Stimulated activated CD4-positive, alpha-beta T cell treated with anti-CD3 and anti-CD28 coated beads, Interleukin-12 subunit alpha, Interleukin-12 subunit beta, amount 100 ng/mL, for 24 hours (primary cell): Measurements from ENCODE around the gene RPS27L.
A peak's percentile ranks its signal among the peaks of the same experiment; 100 is the strongest.

Experiments
- DNase-seq, 2 experiments: peaks; one replicate each; pipeline ENCODE4 v3.0.0-alpha.2; 2020; ENCODE audit warnings: low read depth in 2 of 2

The RPS27L gene

DNA sequence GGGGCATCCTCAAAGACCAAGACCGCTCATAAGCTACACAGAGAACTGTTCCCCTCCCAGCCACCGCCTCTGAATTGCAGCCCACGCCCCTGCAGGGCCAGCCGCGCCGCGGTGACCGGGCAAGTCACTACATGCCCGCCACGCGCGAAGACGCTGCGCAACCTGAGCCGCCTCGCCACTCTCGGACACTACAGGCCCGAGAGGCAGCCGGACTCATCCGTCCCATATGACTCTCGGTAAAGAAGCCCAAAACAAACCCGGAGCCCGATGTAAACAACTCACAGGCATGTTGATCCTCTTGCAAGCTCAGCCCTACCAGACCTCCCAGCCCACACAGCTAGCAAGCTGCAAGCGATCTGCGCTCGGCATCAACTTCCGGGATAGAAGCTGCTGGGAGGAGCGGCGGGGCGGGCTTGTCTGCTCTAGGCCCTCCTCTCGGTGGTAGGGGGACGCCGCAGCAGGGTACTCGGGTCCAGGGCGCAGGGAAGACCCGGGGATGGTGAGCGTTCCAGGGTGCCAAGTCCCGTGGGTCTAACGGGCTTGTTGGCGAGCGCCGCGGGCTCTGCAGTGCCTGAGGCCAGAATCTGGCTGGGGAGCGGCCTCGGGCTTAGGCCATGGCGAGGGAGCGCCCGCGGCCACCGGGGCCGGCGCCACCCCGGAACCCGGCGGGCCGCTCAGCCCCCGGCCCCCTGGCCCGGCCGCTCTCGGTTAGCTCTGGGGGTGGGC is at the start of gene RPS27L:
Gene RPS27L, minus strand, starts transcription at position 360 of the 726 bp plus-strand sequence. Its CDS starts 72 bp downstream, at position 288.
- peak; percentile 75 to 85 for DNase-seq

DNA sequence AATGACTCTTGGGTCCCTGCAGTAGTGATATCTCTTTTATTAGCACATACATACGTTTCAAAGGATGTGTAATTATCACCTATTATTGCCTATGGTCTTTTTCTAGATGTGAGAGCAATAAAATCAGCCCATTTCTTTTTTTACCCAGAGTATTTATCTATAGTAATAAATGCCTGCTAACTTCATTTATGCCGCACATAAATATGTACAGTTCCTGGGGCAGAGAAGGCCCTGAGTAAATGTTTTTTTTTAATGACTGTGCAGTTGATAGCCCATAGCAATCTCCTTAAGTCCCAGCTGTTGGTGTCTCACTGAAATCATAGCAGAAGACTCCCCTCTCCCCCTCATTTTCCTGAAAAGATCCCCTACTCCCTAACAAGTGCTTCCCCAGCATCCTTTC is 48.8 kb upstream of the RPS27L start:
- no peak for DNase-seq

DNA sequence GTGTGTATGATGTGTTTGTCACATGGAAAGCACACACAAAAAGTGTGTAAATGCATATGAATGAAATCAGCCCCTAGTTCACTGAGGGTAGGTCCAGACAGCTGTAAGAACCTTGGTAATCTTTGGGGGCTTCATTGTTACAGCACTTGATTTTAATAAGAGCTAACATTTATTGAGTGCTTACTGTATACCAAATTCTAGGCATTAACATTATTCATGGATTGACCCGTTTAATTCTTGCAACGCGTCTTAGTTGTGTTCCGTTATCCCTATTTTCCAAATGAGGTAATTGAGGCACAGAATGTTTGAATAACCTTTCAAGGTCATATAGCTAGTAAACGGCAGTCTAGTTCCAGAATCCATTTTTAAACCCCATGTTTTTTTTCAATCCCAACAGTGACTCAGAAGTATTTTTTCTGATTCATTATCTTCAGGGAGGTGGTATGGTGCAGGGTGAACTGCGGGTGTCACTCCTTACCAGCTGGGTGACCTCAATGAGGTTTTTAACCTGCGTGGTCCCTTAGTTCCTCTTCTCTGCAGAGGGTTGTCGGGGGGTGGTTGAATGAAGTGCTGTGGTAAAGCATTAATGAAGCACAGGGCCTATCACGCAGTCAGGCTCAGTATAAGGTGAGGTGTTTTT is 46.3 kb upstream of the RPS27L start:
- DNase-seq = no peak

DNA sequence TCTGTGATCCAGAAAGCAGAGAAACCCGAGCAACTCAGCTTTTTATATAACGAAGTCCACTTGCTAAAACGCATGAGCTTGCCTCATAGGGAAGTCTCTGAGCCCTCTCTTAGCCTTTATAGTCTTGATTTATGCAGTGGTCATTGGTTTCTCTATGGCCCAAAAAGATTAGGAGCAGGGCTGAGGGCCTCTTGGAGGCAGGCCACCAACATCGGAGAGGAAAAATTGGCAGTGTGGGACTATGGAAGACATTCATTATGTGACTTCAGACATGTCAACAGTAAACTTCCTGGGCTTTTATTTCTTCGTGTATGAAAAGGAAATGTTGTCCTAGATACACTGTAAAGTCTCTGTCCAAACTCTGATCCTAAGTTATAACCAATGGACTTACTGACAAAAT is 45.6 kb upstream of the RPS27L start:
- DNase-seq = no peak

DNA sequence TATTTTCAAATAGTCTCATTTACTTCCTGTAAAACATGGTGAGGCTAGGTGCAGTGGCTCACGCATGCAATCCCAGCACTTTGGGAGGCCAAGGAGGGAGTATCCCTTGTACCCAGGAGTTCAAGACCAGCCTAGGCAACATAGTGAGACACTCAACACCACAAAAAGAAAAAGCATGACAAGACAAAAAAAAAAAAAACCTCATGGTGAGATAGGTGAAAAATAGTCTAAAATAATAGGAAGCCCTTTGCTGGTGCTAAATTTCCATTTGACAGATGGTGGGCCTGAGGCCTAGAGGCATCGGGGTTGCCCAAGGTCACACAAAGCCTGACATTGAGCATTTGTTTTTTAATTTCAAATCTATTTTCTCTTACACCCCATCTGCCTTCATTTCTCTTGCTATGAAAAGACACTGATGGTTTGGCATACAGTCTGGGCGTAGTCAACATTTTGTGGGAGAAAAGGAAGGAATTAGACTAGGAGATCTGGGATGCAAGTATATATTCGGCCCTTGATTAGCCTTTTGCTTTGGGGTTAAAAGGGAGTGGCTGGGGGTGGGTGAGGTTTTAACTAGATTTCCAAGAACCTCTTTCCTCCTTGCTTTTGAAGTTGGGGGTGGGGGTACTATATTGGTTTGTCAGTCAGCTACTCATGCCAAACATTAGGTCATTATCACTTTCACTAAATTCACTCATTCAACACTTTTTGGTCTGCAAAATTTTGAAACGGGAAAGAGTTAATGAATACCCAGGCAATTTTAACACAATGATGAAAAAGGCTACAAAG is 43.4 kb upstream of the RPS27L start:
- DNase-seq = no peak

DNA sequence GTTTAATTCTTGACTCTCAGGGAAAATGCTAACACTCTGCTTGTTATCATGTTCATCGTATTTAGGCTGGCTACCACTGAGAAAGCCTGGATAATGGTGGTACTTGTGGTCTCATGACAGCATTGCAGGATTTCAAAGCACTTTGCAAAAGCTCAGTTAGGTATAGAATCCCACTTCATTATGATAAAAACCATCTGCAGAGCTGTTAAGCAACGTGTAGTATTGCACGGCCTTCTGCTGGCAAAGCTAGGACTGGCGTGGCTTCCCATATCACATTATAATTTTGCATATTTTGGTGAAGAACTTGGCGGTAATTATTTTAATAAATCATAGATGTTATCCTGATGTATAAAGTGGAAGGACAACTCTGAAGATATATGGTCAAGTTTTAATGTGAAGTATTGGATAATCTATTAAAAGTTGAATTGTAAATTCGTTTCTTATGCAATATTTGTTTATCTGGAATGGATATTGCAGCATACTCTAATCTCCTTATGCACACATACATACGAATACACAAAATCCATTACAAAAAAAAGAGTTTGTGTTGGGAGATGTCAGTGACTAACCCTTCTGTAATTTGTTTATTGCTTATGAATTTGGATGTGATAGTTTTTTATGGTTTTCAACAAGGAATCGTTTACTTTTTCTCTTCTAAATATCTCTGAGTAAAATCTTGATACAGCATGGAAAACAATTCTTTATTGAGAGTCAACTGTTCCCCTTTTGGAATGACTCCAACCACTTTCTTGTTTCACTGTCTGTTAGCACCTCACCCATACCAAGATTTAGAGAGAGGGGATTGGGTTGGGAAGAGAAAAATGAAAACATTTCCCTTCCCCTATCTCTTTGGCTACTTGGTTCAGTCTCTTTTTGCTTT is 41.3 kb upstream of the RPS27L start:
- DNase-seq = no peak

DNA sequence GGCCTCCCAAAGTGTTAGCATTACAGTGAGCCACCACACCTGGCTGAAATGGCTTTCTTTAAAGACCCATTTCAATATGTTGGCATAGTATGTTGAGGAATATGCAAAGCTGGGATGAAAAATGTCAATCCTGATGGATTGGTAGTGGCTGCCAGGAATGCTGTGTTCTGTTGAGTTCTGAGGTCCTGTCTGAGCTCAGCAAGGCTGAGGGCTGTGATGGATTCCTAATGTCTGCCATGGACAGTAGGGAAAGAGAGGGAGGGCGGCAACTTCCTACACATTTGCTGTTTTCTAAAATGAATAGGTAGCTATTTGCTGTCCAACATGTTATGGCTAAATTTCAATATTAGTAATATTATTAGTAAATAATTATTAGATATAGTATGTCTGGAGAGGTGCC is 40.3 kb upstream of the RPS27L start:
- no peak for DNase-seq

DNA sequence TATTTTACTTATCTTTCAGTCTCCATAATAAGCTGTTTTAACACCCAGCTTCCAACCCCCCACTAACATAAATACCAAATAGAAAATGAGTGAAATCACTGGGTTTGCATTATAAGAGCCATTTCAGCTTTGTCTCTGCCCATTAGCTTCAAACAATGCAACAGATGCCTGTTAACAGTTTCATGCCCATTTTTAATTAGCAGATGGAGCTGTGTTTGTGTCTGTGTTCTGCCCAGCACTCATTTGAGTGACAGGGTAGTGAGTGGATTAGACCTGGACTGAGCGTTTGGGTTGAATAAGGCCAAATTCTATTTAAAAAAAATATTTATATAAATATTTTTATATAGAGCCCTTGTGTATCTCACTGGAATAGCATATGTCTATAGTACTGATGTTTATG is 39.6 kb upstream of the RPS27L start:
- DNase-seq = no peak

DNA sequence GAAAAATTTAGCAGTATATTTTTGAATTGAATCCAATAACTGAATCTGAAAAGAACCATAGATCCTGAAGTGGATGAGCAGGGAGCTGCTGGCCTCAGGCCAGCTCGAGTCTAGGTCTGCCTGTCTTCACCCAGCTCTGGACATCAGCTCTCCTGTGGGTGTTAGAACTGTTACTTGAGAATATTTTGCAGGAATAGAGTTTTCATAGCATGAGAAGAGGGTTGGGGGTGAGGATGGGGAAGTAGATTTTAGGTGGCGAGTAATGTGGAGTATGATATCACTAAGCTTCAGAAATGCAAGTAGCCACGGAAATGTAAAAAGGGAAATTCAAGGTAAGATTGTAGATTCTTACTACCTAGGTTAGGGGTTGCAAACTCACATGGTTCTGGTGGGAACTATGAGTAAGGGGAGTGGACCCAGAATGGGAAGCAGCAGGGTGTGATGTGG is 38.3 kb upstream of the RPS27L start:
- DNase-seq = no peak

DNA sequence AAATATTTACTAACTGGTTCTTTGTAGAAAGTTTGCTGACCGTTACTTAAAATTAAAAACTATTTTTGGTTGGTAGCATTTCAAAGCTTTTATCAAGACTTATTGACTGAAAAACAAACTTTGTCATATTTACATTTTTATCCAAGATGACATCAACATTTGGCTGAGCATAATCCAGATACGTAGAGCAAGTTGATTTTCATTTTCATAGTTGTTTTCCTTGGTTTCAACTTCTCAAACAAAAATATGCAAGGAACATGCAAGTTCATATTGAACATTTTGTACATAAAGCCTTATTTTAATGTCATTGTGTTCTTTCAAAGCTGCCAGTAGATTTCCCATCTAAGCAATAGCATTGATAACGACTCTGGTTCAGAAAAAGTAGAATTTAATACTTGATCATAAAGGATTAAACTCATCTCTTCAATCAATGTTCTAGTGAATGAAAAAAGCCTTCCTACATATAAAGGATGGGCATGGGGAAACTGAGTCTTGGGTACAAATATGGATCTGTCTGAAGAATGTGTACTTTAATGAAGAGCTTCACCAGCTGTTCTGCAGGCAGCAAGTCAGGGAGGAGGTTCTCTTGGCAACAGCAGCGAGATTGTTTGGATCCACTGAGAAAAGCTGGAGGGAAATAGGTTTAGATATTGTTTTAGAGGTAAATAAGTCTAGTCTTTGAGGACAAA is 37.7 kb upstream of the RPS27L start:
- no peak for DNase-seq

DNA sequence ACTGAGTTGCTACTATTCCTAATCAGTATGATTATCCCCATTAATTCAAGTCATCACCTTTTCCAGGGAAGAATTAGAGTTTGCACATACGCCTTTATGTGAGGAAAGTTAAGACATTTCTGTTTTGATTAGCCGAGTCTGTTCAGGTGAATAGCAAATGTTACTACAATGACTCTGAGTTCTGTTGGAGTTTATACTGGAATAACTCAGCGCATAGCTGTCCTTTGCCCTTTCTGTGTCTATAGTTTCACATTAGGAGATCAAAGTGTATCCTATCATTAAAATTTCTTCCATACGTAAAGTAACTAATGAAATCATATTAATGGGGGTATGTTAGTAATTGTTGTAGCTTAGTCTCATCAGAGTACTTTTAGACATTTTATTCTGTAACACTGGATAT is 37.0 kb upstream of the RPS27L start:
- DNase-seq = no peak

DNA sequence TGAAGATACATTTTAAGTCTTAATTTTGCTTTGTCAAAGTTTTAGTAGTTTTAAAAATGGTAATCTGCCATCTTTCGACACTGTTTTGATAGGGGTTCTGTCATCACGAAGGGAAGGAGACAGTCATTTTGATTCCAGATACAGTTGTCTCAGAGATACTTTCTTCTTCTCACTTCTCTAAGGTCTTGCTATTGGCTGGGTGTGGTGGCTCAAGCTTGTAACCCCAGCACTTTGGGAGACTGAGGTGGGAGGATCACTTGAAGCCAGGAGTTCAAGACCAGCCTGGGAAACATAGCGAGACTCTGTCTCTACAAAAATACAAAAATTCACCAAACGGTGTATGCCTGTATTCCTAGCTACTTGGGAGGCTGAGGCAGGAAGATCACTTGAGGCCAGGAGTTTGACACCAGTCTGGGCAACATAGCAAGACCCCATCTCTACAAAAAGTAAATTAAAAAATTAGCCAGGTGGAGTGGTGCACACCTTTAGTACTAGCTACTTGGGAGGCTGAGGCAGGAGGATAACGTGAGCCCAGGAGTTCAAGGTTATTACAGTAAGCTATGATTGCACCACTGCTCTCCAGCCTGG is 35.4 kb upstream of the RPS27L start:
- no peak for DNase-seq

DNA sequence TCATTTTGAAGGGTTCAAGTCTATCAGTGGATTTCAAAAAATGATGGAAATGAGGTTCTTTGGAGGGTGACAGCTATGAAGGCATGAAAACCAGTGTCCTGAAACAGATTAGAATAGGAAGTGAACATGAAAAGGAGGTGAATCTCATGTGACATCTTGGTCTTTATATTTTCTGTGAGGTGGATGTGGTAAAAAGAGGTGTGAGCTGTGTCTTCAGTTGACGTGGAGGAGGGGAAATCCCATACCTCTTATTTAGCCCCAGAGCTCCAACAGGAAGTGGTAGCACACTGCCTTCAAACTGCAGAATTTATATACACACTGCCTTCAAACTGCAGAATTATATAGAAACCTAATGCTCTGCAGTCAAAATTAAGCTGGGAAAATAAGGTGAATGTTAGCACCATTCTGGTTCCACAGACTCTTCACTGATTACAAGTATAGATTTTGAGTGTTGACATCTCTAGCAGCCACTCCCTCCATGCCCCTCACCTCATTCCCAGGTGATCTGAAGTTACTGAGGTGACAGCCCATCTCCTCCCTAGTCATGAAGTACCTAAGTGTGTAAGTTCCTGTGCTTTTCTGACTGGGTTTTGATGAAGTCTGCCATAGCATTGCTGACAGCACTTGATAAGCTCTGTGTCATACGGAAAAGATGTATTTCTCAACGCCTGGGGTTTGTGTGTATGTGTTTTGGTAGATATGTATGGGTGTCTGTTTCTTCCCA is 34.8 kb upstream of the RPS27L start:
- no peak for DNase-seq

DNA sequence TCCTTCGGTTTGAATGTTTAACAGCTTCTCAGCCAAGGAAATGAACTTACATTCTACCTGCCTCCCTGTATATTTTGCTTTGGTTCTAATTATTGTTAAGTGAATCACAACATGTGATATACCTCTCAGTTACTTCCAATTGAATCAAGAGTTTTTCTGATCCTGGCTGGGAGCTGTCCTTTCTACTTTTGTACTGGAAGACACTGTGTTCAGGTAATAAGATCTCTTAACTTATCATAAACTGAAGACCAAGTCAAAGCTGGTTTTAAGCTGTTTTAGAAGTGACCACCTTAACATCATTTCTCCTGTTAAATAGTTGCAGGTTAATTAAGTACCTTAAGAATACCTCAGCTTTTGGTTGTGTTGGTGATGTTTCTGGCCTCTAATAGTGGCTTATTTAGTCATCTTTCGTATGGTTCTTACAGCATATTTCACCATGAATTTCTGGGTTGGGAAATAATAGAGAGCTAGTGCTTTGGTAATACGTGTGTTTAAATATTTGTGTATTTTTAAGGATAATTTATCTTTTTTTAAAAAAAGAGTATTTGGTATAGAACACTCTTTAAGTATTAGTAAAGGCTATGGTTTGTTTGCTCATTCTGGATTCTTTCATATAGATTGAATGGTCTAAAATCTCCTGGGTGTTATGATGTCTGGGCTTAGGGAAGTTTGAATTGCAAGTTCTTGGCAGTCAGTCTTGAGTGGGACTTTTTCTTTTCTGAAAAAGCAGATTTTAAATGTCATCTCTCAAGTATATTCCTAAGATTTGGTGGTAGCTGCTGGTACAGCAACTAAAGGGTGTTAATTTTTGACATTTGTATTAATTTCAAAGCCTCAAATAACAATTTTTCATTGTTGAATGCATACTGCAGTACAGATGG is 33.7 kb upstream of the RPS27L start:
- no peak for DNase-seq

DNA sequence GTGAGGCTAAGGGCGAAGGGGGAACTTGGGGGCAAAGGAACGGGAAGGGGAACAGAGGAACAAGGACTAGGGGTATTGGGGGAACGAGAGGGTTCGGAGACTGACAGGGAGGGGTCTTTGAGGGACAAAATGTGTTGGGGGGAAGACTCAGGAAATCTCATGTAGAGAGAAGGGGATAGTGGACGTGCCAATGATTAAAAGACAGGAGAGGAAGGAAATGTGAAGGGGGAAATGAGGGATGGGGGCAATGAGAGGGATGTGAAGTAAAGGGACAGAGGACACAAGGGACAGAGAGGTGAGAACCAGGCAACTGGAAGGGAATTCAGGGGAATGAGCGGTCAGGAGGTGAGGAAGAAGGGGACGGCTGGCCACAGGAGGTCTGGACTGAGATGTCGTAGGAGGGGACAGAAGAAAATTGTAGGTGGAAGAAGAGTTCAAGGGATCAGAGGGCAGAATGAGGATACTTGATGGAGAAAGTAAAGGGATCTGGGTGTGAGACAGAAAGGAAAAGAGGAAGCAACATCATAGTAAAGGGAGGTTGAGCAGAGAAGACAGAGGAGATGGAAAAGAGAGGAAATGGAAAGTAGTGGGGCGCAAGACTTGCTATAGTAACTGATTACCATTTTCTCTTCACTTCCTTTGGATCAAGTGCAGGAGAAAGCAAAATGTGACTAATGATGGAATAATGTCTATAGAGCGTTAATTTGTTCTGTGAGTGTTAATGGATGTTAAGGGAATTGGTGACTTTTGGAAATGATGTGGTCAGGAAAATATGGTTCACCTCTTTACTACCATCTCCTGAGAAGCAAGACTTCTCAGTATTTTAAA is 32.9 kb upstream of the RPS27L start:
- DNase-seq = no peak

DNA sequence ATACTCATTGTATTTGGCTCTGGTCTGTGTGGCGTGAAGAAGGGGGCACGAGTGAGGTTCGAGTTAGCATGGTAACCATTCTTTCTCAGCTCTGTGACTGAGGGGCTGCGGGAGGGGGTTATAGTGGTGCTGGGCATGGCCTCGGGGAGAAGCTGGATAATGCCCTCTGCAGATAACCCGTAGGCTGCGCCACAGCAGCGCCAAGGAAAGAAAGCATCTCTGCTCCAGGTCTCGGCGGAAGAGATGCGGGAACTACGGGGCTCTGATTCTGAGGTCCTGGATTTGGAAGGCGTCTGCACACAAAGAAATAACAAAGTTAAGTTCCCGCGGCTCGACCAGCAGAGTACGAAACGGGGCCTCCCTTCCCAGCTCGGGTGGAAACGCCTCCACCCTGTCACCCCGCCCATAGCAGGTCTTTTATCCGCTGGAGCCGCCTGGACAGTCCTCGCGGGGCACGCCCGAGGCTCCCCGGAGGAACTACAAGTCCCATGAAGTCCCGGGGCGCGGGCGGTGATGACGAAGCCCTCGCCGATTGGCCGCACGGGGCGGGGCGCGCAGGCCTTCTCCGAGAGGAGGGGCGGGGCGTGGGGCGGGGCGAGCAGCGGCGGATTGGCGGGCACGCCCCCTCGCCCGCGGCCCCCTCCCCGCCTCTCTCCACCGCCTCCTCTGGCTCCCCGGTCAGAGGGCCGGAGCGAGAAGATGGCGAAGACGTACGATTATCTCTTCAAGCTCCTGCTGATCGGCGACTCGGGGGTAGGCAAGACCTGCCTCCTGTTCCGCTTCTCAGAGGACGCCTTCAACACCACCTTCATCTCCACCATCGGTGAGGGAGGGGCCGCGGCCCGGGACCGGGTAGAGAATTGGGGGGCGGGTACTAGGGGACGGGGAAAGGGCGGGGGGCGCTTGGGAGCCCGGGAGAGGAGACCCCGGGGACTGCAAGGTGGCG is 31.9 kb upstream of the RPS27L start, which contains the start of gene RAB8B:
Gene RAB8B, plus strand, starts transcription at position 681 of the 946 bp plus-strand sequence. Its CDS starts 19 bp downstream, at position 700.
- DNase-seq = peak; percentile 97 to 99
